HG02884 (cell line): Measurements from ENCODE around the gene NOC4L.

Experiments used
- ATAC-seq: cut with Tn5 transposase; IDR thresholded peaks from one replicate; pipeline ENCODE4 v1.9.1; 2021; ENCODE audit warnings: mild to moderate bottlenecking, moderate library complexity; ENCODE audit not compliant: unreplicated experiment

The NOC4L gene

DNA sequence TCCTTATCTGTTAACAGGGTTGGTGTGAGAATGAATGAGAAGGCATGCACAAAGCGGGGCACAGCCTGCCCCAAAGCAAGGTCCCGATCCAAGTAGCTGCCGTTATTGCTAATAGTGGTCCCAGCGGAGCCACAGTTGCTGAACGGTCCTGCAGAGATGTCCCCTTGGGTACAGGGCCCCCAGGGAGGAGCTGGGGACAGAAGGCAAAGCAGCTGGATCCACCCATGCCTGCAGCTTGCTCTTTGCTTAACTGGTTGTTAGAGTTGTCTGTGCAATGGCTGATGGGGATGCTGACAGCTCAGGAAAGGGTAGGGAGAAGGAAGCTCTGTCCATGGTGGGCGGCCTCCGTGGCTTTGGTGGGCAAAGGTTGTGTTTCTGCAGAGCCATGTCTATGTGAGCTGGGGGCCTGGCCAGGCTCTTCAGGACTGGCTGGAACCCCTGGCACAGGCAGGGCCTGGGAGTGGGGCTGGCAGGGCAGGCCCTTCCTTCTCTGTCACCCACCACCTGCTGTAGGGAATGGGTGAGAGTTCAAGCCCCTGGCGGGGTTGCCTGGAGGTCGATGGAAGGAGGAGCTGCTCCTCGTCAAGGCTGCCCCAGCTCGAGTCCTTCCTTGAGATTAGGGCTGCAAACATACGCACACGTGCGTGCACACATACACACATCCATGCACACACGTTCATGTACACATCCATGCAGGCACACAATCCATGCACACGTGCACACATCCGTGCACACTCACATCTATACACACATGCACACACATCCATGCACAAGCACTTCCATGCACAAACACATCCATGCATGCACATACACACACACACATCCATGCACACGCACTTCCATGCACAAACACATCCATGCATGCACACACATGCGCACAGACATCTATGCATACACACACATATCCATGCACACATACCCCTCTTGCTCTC lies 35.4 kb downstream of the NOC4L start:
- ATAC-seq = no peak

DNA sequence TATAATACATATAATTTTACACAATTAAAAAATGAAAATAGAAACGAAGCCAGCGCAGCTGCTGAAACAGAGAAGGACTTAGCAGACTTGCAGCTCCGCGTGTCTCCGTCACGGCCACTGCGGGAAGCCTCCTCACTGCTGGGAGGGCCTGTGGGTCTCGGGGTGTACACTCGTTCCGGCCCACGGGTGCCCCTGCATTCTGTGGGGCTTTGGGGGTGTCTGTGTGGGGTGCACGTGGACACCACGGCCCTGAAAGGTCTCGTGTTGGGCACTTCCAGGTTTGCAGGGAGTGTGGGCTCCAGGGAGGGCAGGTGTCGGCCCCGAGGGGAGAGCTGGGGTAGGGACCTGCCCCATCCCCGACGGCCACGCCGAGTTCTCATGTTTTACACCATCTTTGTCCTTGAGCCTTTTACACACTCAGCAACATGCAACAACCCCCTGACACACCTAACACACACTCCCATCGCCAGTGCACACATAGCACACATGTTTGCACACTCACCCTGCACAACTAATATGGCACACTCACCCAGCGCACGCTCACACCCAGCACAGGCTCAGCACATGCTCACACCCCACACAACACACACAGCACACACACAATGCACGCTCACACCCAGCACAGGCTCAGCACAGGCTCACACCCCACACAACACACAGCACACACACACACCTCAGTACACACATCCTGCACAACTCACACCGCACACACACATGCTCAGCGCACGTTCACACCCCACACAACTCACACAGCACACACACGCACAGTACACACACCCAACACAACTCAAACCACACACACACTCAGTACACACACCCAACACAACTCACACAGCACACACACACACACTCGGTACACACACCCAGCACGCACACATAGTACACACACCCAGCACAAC lies 36.6 kb downstream of the NOC4L start:
- ATAC-seq = no peak

- ATAC-seq = no peak
Measured at GRCh38 chr12:132181570-132182200, 37.4 kb downstream of the NOC4L start.

GRCh38 chr12:132182206-132182710 lies 38.0 kb downstream of the NOC4L start:
- no peak for ATAC-seq

DNA sequence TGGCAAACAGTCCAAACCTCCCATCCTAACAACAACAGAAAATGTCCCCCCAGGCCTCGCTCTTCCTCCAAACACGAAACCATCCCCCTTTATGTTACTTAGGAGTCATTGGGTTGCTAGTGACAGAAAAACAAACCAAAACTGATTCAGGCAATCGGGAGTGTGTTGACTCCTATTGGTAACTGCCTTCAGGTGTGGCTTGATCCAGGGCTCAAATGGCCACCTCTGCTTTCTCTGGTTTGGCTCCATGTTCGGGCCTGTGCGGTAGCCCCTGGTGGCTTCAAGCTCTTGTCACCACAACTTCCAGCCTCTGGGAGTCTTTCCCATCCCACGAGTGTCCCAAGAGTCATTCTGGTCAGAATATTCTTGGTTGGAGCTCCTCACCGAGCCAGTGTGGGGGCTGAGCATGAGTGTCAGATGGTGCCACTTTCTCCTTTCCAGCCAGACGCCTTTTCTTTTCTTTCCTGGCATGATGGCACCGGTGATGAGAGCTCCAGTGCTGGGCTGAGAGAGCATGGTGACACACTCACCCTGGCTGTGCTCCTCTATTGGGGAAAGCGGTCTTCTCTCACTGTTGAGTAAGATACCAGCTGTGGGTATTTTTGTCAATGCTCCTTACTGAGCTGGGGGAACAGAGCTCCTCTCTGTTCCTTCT lies 38.6 kb downstream of the NOC4L start:
- ATAC-seq = no peak

DNA sequence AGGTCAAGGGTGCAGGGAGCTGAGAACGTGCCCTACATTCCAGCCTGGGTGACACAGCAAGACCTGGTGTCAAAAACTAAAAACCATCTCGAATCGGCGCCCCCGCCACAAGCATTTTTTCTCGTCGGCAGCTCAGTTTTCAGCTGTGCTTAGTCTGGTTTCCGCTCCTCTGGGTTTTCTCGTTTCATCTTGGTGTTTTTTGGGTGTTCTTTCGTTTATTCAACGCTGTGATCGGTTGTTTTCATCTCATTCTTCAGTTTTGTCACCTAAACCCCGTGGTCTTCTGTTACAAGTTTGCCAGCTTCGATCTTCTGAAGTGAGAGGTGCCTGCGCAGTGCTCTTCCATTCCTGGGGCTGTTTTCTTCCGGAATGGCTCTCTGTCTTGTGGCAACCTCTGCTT lies 41.4 kb downstream of the NOC4L start:
- ATAC-seq = no peak

DNA sequence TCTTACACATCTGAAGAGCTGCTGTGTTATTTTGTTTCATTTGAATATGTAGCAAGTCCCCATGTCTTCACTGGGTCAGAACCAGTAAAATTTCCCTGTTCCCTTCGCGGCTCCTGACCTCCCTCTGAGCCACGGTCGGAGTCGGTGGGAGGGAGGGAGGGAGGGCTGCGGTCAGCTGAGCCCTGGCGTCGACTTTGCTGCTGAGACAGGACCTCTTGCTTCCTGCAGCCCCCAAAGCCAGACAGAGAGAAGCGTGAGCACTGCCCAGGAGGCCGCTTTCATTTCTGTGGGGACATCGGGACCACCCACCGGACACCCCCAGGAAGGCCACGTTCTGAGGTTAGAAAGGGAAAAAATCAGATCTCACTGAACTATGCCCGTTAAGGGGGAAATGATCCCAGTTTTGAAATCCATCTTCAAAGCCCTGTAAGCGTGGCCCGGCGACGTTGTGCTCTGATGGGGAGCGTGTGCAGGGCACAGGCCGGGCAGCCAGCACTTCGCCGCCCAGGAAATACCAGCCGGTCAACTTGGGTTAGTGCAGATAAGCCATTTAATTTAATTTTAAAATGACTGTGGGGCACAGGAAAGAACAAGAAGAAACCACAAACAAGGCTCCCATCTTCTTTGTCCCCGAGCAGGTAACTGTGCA lies 42.1 kb downstream of the NOC4L start:
- no peak for ATAC-seq

- ATAC-seq = no peak
Measured at GRCh38 chr12:132186857-132187620, 42.8 kb downstream of the NOC4L start.

DNA sequence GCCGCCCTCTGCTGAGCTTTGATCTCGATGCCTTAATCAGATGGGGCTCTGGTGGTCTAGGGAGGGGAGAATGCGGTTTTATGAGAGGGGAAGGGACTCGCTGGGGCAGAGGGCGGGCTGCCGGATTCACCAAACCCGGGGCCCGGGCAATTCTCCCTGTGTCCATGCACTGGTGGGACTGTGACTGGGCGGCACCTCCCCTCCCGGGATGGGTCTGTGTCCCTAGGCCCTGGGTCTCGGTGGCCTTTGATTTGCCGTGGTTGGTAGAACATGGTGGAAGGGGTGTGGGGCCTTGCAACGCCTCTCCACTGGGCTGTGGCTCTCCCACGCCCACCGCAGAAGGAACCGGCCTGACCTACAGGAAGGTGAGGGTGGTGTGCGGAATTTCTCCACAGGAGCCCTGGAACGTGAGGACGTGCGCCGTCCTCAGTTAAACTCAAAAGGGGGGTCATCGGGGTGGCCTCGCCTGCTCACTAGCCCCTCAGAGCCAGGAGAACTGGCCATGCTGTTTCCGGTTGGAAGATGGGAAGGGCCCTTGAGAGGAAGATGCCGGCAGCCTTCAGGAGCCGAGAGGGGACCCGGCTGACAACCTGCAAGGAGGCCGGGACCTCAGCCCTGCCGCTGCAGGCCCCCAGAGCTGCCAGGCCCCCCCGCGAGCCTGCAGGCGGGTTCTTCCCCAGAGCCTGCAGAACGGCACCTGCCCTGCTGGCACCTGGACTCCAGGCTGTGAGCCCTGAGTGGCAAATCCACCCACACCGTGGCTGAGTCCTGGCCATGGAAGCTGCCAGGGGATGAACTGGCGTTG lies 43.6 kb downstream of the NOC4L start:
- no peak for ATAC-seq

- ATAC-seq = no peak
Measured at GRCh38 chr12:132188451-132188901, 44.2 kb downstream of the NOC4L start.

- ATAC-seq = no peak
Measured at GRCh38 chr12:132188916-132189325, 44.7 kb downstream of the NOC4L start.

DNA sequence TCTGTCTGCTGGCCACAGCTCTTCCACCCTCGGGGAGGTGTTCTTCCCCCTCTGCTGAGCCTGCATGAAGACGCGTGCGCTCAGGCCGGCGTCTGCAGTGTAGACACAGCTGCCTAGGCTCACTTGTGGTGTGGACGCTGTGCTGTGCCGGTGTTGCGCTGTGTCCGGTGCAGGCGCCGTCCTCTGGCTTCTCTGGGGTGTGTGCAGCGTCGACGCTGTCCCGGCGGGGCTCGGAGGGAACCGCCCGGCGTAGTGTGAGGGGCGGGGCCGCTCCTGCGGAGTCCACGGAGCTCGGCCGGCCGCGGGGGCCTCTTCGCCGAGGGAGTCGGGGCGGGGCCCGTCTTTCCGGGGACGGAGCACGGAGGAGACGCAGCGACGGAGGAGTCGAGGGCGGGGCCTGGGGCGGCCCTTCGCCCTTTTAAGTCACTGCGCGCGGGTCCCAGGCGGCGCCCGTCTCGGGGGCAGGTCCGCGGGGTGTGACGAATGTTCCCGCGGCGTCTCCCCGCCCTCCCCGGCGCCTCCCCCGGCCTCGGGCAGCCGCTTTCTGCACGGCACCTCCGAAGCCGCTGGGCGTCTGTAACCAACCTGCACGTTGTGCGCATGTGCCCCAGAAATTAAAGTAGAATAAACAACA lies 45.2 kb downstream of the NOC4L start:
- peak; percentile 89 for ATAC-seq

GRCh38 chr12:132190012-132190755 lies 45.9 kb downstream of the NOC4L start:
- ATAC-seq = no peak

DNA sequence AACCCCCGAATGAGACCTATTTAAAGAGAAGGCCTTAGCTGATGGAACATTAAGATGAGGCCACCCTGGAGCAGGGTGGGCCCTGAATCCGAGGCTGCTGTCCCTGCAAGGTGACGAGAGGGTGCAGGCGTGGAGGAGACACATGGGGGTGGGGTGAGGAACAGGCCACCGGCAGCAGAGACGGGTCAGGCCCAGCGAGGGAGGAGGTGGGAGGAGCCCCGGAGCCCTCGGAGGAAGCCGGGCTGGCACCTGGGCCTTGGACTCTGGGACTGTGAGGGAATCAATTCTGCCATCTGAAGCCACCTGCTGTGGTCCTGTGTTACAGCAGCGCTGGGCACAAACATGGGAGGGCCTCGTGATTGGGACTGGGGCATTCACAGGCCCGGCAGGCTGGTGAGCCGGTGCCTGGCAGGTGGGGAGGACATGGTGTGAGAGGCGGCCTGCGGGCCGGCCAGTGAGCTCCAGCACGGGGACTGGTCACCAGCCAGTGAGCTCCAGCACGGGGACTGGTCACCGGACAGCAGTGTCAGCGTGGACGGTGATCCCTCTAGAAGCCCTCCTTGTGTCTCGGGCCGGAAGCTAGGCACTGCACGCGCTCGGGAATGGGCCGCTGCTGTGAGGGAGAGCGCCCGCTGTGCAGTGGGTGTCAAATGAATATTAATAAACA lies 46.7 kb downstream of the NOC4L start:
- no peak for ATAC-seq

DNA sequence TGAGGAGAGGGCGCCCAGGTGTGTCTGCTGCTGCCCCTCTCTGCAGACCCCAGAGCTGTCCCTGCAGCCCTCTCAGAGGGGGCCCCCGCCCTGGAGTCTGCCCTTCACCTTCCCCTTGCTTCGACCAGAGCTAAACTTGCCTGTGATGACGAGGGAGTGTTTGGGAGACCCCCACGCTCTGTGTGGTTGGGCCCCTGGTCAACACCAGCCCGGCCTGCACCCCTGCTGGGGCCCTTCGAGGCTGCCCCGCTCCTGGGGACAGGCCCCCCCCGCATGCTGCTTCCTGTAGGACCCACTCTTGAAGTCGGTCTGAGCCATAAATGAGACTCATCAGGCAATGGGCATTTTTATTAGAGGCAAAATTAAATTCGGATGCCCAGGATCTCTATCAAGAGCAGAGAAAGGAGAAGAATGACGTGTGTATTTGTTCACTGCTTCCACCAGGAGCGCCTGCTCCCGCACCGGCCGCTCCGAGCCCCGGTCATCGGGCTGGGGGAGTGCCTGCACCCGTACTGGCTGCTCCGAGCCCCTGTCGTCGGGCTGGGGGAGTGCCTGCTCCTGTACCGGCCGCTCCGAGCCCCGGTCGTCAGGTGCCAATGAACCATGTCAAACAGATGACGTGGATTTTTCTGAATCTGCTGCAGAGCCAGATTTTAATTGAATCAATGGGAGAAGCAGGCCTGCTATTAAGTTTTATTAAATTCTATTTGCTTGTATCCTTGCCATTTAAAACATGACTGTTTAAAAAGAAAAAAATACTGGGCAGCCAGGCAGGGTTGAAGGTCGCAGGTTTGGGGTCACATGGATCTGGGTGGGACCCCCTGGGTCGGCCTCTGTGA lies 47.7 kb downstream of the NOC4L start:
- no peak for ATAC-seq

- no peak for ATAC-seq
Measured at GRCh38 chr12:132194056-132194455, 49.8 kb downstream of the NOC4L start.
